Measurements from ENCODE around the gene DHX16. TPM values are rescaled to one million over a fixed set of nuclear protein-coding genes. Genes with fewer than 3 reads are reported as not detected.

The DHX16 gene
- total and polyA plus RNA-seq, 2 donors (not counting 1 experiment from before 2014, with no cell fraction given) = 51.1 to 71.7 TPM

DNA sequence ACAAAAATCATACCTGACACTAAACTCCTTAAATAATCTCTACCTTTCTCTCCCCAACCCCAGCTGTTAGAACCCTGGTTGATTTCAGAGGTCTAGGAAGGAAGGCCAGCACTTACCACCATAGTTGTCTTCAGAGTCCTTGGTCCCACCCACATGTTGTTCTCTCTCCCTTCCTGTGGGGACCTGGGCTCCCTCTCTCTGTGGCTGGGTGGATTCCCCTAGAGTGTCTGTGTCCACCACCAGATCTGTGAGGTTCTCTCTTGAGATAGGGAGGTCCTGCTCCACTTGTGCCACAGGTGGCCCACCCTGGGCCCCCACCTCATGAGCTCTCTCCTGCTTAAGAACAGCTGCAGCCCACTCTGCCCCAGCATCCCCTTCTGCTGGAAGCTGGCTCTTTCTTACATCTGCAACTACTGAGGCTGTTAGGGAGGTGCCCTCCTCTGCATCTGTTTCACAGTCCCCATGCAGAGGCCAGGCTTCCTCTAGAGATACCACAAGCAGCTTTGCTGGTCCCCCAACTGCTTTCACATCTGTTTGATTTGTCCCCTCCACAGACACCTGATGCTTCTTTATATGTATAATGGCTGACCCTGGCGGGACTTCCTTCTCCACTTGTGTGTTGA is 39.1 kb upstream of the DHX16 start:
- CTCF ChIA-PET = interaction anchor here (0.7 to 3.5 kb wide), 5 partner anchors 11 to 33 kb away, joined by 3 to 20 read pairs (median 6); no protein-coding TSS in a partner anchor
- Histone ChIP-seq H3K9ac (ENCODE audit: low read length) (no peak overlapping the region), H3K4me1 (ENCODE audit: control insufficient read depth in 2 of 2, insufficient read depth in 2 of 2, low read length in 2 of 2) (peaks cover 7 to 8% of the 10 kb centered on the region in 2 donors), H3K4me3 (ENCODE audit: control extremely low read depth in 1 of 5, extremely low read depth in 1 of 5, insufficient read depth in 1 of 5, low read depth in 2 of 5, low read length in 4 of 5) (no peak overlapping the region), H2AFZ (ENCODE audit: insufficient read depth, low read depth, low read length, poor library complexity, severe bottlenecking) (no peak overlapping the region), H3K27ac (ENCODE audit: low read length in 2 of 2) (no peak overlapping the region), H3K79me2 (ENCODE audit: control insufficient read depth, insufficient read depth, low read length) (peaks cover 9% of the 10 kb centered on the region), H3K9me3 (ENCODE audit: control extremely low read depth in 1 of 3, control insufficient read depth in 2 of 3, insufficient read depth in 1 of 3, low read length in 2 of 3) (no peaks in the 10 kb centered on the region), H4K20me1 (ENCODE audit: control insufficient read depth, insufficient read depth, low read length, poor library complexity, severe bottlenecking) (no peaks in the 10 kb centered on the region), H3K4me2 (replicated peaks; ENCODE audit: low read depth, low read length, poor library complexity, severe bottlenecking) (no peak overlapping the region), H3K36me3 (replicated peaks in 1 of 2; ENCODE audit: control extremely low read depth in 1 of 2, control insufficient read depth in 1 of 2, extremely low read depth in 1 of 2, insufficient read depth in 2 of 2, low read length in 1 of 2) (peaks cover 5 to 58% of the 10 kb centered on the region in 2 experiments), H3K27me3 (replicated peaks in 1 of 4; ENCODE audit: control extremely low read depth in 1 of 4, control insufficient read depth in 3 of 4, insufficient read depth in 4 of 4, low read length in 3 of 4) (no peaks in the 10 kb centered on the region)
- ATAC-seq (ENCODE audit: low read depth) (no peak), DNase-seq (no peak)
- Mint-ChIP-seq H3K27me3 (no peaks in the 10 kb centered on the region), H3K4me1 (peaks cover 15% of the 10 kb centered on the region), H3K9me3 (ENCODE audit: insufficient read depth) (no peaks in the 10 kb centered on the region), H3K4me3 (no peak overlapping the region), H3K27ac (no peak overlapping the region)
- TF ChIP-seq, protein P1, sequence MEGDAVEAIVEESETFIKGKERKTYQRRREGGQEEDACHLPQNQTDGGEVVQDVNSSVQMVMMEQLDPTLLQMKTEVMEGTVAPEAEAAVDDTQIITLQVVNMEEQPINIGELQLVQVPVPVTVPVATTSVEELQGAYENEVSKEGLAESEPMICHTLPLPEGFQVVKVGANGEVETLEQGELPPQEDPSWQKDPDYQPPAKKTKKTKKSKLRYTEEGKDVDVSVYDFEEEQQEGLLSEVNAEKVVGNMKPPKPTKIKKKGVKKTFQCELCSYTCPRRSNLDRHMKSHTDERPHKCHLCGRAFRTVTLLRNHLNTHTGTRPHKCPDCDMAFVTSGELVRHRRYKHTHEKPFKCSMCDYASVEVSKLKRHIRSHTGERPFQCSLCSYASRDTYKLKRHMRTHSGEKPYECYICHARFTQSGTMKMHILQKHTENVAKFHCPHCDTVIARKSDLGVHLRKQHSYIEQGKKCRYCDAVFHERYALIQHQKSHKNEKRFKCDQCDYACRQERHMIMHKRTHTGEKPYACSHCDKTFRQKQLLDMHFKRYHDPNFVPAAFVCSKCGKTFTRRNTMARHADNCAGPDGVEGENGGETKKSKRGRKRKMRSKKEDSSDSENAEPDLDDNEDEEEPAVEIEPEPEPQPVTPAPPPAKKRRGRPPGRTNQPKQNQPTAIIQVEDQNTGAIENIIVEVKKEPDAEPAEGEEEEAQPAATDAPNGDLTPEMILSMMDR (IDR thresholded peaks at IDR 0.05) = no peak
- no peak for TF ChIP-seq EZH2 (IDR thresholded peaks at IDR 0.05; ENCODE audit: borderline replicate concordance, insufficient read depth, low read depth, low read length, poor library complexity, severe bottlenecking)
- POLR2A ChIA-PET = interaction anchor here (0.6 to 1.3 kb wide), 3 partner anchors 10 to 20 kb away, joined by 3 to 5 read pairs (median 3); no protein-coding TSS in a partner anchor
- WGBS (ENCODE audit: insufficient coverage) = no CpG with 5 or more reads among the region's 1 CpG
- intact Hi-C loops (cut with micrococcal nuclease) = no loop called here
